Tibial artery (tissue), 4 donors: ENCODE results near the gene RSPH6A.
"Not testable (repeated sequence)": the region's sequence is repeated elsewhere in the genome, so short reads cannot be mapped to it uniquely, and the experiment has no call there.

Source experiments
- DNase-seq, 2 donors: peaks; one replicate each; pipeline ENCODE4 v3.0.0-alpha.2; 2019
- H3K27ac ChIP-seq, 2 donors: fragments of 200-600 bp; sonication (generic) in 1 of 2; 1 replicate in 1 of 2; 2 replicates in 1 of 2; pipeline ENCODE4 v1.5.1; 2018 to 2019; ENCODE audit warnings: mild to moderate bottlenecking in 1 of 2
- H3K27me3 ChIP-seq, 2 donors: fragments of 200-600 bp; sonication (generic) in 1 of 2; one replicate each; pipeline versions ENCODE4 v1.5.1 to v1.6.0; 2016 to 2019
- H3K36me3 ChIP-seq, 3 donors: fragments of 200-600 bp; sonication (generic) in 2 of 3; one replicate each; pipeline ENCODE4 v1.5.1; 2016 to 2019; ENCODE audit warnings: mild to moderate bottlenecking in 2 of 3
- H3K4me1 ChIP-seq, 4 donors: fragments of 200-600 bp; sonication (generic) in 2 of 4; 1 replicate in 3 of 4; 2 replicates in 1 of 4; pipeline ENCODE4 v1.5.1; 2016 to 2019
- H3K4me3 ChIP-seq, 2 donors: fragments of 200-600 bp; sonication (generic) in 1 of 2; 1 replicate in 1 of 2; 2 replicates in 1 of 2; pipeline ENCODE4 v1.5.1; 2018 to 2019; ENCODE audit warnings: mild to moderate bottlenecking in 2 of 2
- H3K9me3 ChIP-seq, 3 donors: fragments of 200-600 bp; sonication (generic) in 1 of 3; one replicate each; pipeline ENCODE4 v1.5.1; 2016 to 2019
- CTCF ChIP-seq, 2 experiments: fragments of 200-600 bp in 1 of 2; fragments of 450-650 bp in 1 of 2; IDR thresholded peaks; one replicate each; pipeline ENCODE4 v1.5.1; 2017 to 2019; ENCODE audit warnings: antibody characterized with exemption in 2 of 2, mild to moderate bottlenecking in 1 of 2, moderate library complexity in 1 of 2
- intact Hi-C: fragments of 100-400 bp; cut with DNase I; formaldehyde crosslinking; loops from one replicate; pipeline ENCODE4 v1.15.0; 2023; ENCODE audit warnings: low total_unique reads

RSPH6A gene

DNA sequence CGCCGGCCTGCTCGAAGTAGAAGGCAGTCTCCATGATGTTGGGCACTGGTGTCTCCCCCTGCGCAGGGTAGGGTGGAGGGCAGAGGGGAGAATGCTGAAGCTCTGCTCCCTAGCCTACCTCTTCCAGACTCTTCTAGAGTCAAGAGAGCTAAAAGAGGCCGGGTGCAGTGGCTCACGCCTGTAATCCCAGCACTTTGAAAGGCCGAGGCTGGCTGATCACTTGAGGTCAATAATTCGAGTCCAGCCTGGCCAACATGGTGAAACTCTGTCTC is 10.2 kb downstream of the RSPH6A start:
- Histone ChIP-seq H3K27ac (no peak overlapping the region), H3K4me1 (peaks cover 0 to 5% (median 0%) of the 10 kb centered on the region in 4 donors), H3K36me3 (no peaks in the 10 kb centered on the region), H3K27me3 (no peaks in the 10 kb centered on the region), H3K4me3 (no peak overlapping the region), H3K9me3 (no peaks in the 10 kb centered on the region)
- intact Hi-C loops, result no loop called here
- TF ChIP-seq CTCF (IDR thresholded peaks at IDR 0.05), result no peak
- no peak for DNase-seq

- Histone ChIP-seq H3K36me3 (no peaks in the 10 kb centered on the region), H3K27ac (no peak overlapping the region), H3K9me3 (no peaks in the 10 kb centered on the region), H3K27me3 (no peaks in the 10 kb centered on the region), H3K4me1 (peaks cover 0 to 2% (median under 1%) of the 10 kb centered on the region in 4 donors), H3K4me3 (no peak overlapping the region)
- no peak for DNase-seq
- no peak for TF ChIP-seq CTCF (IDR thresholded peaks at IDR 0.05)
- intact Hi-C loops, result no loop called here
Measured at GRCh38 chr19:45804140-45804958, 10.8 kb downstream of the RSPH6A start.

- no peak overlapping the region for H3K4me3 ChIP-seq
- H3K27me3 ChIP-seq, result no peaks in the 10 kb centered on the region
- TF ChIP-seq CTCF (IDR thresholded peaks at IDR 0.05), result no peak
- intact Hi-C loops, result no loop called here
- H3K4me1 ChIP-seq, result peaks cover 0 to 12% (median 8%) of the 10 kb centered on the region in 4 donors
- H3K27ac ChIP-seq, result no peak overlapping the region
- no peaks in the 10 kb centered on the region for H3K9me3 ChIP-seq
- no peaks in the 10 kb centered on the region for H3K36me3 ChIP-seq
- DNase-seq, result no peak
Measured at GRCh38 chr19:45801603-45802175, 13.4 kb downstream of the RSPH6A start.

DNA sequence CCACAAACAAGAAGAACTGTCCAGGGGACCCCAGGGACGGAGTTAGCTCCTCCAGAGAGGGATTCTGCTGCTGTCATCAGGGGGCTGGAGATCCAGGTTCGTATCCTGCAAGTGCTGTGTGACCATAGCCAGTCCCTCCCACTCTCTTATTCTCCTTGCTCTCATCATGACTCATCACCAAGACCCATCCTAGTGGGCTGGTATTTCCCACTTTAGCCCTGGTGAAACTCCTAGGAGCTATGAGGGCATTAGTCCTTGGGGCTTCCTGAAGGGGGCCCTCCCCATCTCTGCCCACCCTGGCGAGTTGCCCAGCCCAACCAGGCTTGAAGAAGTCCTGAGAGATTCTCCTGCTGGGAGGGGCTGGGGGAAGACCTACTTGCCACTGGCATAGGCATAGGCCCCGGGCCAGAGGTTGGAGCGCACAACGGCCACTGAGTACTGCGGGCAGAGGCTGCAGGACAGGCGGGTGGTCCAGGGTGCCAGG is 15.0 kb downstream of the RSPH6A start:
- Histone ChIP-seq H3K4me3 (no peak overlapping the region), H3K27me3 (no peaks in the 10 kb centered on the region), H3K9me3 (no peaks in the 10 kb centered on the region), H3K36me3 (no peaks in the 10 kb centered on the region), H3K4me1 (peaks cover 0 to 12% (median 8%) of the 10 kb centered on the region in 4 donors), H3K27ac (no peak overlapping the region)
- DNase-seq, result no peak
- no peak for TF ChIP-seq CTCF (IDR thresholded peaks at IDR 0.05)
- intact Hi-C loops, result no loop called here

DNA sequence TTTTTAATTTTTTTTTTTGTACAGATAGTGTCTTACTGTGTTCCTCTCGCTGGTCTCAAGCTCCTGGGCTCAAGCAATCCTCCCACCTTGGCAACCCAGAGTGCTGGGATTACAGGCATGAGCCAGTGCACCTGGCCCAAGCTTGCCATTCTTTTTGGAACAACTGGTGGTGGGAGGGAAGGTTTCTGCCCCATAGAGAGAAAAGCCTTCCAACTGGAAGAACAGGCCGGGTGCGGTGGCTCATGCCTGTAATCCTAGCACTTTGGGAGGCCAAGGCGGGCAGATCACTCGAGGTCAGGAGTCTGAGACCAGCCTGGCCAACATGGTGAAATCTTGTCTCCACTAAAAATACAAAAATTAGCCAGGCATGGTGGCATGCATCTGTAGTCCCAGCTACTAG is 15.6 kb downstream of the RSPH6A start:
- peaks cover 0 to 12% (median 8%) of the 10 kb centered on the region in 4 donors for H3K4me1 ChIP-seq
- H3K36me3 ChIP-seq, H3K27me3 ChIP-seq, H3K9me3 ChIP-seq, H3K4me3 ChIP-seq, H3K27ac ChIP-seq, intact Hi-C loops, DNase-seq: not testable (repeated sequence)

DNA sequence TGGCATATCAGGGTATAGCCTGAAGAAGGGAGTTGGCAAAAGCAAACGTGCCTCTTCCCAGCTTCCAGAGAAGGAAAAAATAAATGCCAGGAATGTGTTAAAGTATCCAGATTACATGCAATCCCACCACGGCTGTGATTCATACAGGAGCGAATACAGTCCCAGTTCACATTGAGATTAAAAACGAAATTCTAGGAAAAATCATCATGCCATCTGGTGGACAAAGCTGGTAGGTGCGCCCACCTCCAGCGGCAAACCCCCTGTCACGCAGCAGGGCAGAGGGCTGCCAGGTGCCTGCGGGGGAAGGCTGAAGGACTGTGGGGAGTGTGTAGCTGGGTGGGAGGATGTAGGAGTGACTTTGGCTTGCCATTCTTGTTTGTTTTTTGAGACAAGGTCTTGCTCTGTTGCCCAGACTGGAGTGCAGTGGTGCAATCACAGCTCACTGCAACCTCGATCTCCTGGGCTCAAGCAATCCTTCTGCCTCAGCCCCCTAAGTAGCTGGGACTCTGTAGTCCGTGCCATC is 16.1 kb downstream of the RSPH6A start:
- H3K27me3 ChIP-seq, result no peaks in the 10 kb centered on the region
- no peak overlapping the region for H3K27ac ChIP-seq
- no peaks in the 10 kb centered on the region for H3K9me3 ChIP-seq
- H3K36me3 ChIP-seq, result no peaks in the 10 kb centered on the region
- peak in 1 of 2 donors; percentile 48 for DNase-seq
- peaks cover 0 to 12% (median 8%) of the 10 kb centered on the region in 4 donors for H3K4me1 ChIP-seq
- peak; percentile 86 to 96 for TF ChIP-seq CTCF (IDR thresholded peaks at IDR 0.05)
- intact Hi-C loops, result no loop called here
- H3K4me3 ChIP-seq, result no peak overlapping the region
